Endothelial cell (in vitro differentiated cells): ENCODE data around the gene CNFN. TPM values are rescaled to one million over a fixed set of nuclear protein-coding genes. Genes with fewer than 3 reads are reported as not detected.

Source experiments
- DNase-seq: peaks from one replicate; pipeline ENCODE4 v3.0.0; 2021; ENCODE audit warnings: low spot score
- H3K27ac Mint-ChIP-seq: one replicate; pipeline ENCODE4 v1.8.0; 2021; ENCODE audit warnings: mixed read lengths, inconsistent platforms; ENCODE audit not compliant: unreplicated experiment
- H3K27me3 Mint-ChIP-seq: one replicate; pipeline ENCODE4 v1.8.0; 2021; ENCODE audit warnings: mild to moderate bottlenecking, moderate library complexity, mixed read lengths, inconsistent platforms; ENCODE audit not compliant: unreplicated experiment
- H3K36me3 Mint-ChIP-seq: one replicate; pipeline ENCODE4 v1.8.0; 2021; ENCODE audit warnings: mild to moderate bottlenecking, low read depth, mixed read lengths, inconsistent platforms; ENCODE audit not compliant: unreplicated experiment
- H3K4me1 Mint-ChIP-seq: one replicate; pipeline ENCODE4 v1.8.0; 2021; ENCODE audit warnings: mild to moderate bottlenecking, mixed read lengths, inconsistent platforms; ENCODE audit not compliant: unreplicated experiment
- H3K4me3 Mint-ChIP-seq: one replicate; pipeline ENCODE4 v1.8.0; 2021; ENCODE audit warnings: mild to moderate bottlenecking, mixed read lengths, inconsistent platforms; ENCODE audit not compliant: unreplicated experiment
- H3K9me3 Mint-ChIP-seq: one replicate; pipeline ENCODE4 v1.8.0; 2021; ENCODE audit warnings: mixed read lengths, inconsistent platforms; ENCODE audit not compliant: unreplicated experiment
- CTCF ChIP-seq: fragments of 200-600 bp; sonication (generic); IDR thresholded peaks from one replicate; pipeline ENCODE4 v1.5.0; 2021; ENCODE audit warnings: antibody characterized with exemption; ENCODE audit not compliant: unreplicated experiment
- total RNA-seq: library from RNA; stranded (reverse); fragmentation: NEBNext Ultra II Directional; extraction: Animal tissue kit (Norgen Biotek cat#: 25700); gene quantifications from one replicate; pipeline ENCODE4 v1.2.1, GENCODE V29; 2021; ENCODE audit not compliant: unreplicated experiment

Gene CNFN
- total RNA-seq, 1 donor from 2014 or later: 4.1 TPM

GRCh38 chr19:42428676-42429075, 38.6 kb upstream of the CNFN start:
- Mint-ChIP-seq H3K4me3 (no peak overlapping the region), H3K27ac (no peak overlapping the region), H3K36me3 (peaks cover 3% of the 10 kb centered on the region), H3K9me3 (no peaks in the 10 kb centered on the region), H3K27me3 (peaks cover 8% of the 10 kb centered on the region), H3K4me1 (peaks cover 6% of the 10 kb centered on the region)
- DNase-seq: no peak
- TF ChIP-seq CTCF: no peak

- no peaks in the 10 kb centered on the region for H3K9me3 Mint-ChIP-seq
- H3K27ac Mint-ChIP-seq: no peak within 1 kb of the TSS
- H3K4me1 Mint-ChIP-seq: peaks cover 7% of the 10 kb centered on the region
- no peak for DNase-seq
- TF ChIP-seq CTCF: no peak
- peaks cover 16% of the 10 kb centered on the region for H3K27me3 Mint-ChIP-seq
- H3K36me3 Mint-ChIP-seq: peaks cover 3% of the 10 kb centered on the region
- H3K4me3 Mint-ChIP-seq: no peak within 1 kb of the TSS
Observed at GRCh38 chr19:42427313-42427712, 37.2 kb upstream of the CNFN start, which contains the start of gene LIPE. TSS of gene LIPE (minus strand) at chr19:42427388. CDS start at chr19:42427149, 239 bp downstream.

- Mint-ChIP-seq H3K36me3 (peaks cover 8% of the 10 kb centered on the region), H3K4me1 (peaks cover 12% of the 10 kb centered on the region), H3K27ac (no peak overlapping the region), H3K4me3 (no peak overlapping the region), H3K9me3 (no peaks in the 10 kb centered on the region), H3K27me3 (peaks cover 16% of the 10 kb centered on the region)
- TF ChIP-seq CTCF: no peak
- no peak for DNase-seq
Observed at GRCh38 chr19:42426643-42427042, 36.5 kb upstream of the CNFN start.

- Mint-ChIP-seq H3K27ac (no peak overlapping the region), H3K4me1 (peaks cover 31% of the 10 kb centered on the region), H3K27me3 (peaks cover 16% of the 10 kb centered on the region), H3K9me3 (no peaks in the 10 kb centered on the region), H3K4me3 (no peak overlapping the region), H3K36me3 (peaks cover 8% of the 10 kb centered on the region)
- no peak for TF ChIP-seq CTCF
- no peak for DNase-seq
Observed at GRCh38 chr19:42424712-42425131, 34.6 kb upstream of the CNFN start.

GRCh38 chr19:42424345-42424707, 34.2 kb upstream of the CNFN start:
- H3K27ac Mint-ChIP-seq: no peak overlapping the region
- no peaks in the 10 kb centered on the region for H3K9me3 Mint-ChIP-seq
- no peak for DNase-seq
- peaks cover 8% of the 10 kb centered on the region for H3K36me3 Mint-ChIP-seq
- TF ChIP-seq CTCF: no peak
- peaks cover 32% of the 10 kb centered on the region for H3K4me1 Mint-ChIP-seq
- peaks cover 16% of the 10 kb centered on the region for H3K27me3 Mint-ChIP-seq
- peak overlapping the region; percentile 90 for H3K4me3 Mint-ChIP-seq
